Osteocyte (in vitro differentiated cells): ENCODE measurements around the gene EFHC2. TPM values are rescaled to one million over a fixed set of nuclear protein-coding genes. Genes with fewer than 3 reads are reported as not detected.

Source experiments
- DNase-seq: peaks from one replicate; pipeline ENCODE4 v3.0.0; 2021; ENCODE audit warnings: mixed read lengths; ENCODE audit not compliant: unreplicated experiment; ENCODE audit errors: extremely low spot score
- H3K27ac Mint-ChIP-seq: one replicate; pipeline ENCODE4 v1.8.0; 2021; ENCODE audit warnings: mild to moderate bottlenecking, mixed read lengths; ENCODE audit not compliant: unreplicated experiment
- H3K27me3 Mint-ChIP-seq: one replicate; pipeline ENCODE4 v1.8.0; 2021; ENCODE audit warnings: mixed read lengths; ENCODE audit not compliant: unreplicated experiment
- H3K36me3 Mint-ChIP-seq: one replicate; pipeline ENCODE4 v1.8.0; 2021; ENCODE audit warnings: mixed read lengths; ENCODE audit not compliant: unreplicated experiment
- H3K4me1 Mint-ChIP-seq: one replicate; pipeline ENCODE4 v1.8.0; 2021; ENCODE audit warnings: mixed read lengths; ENCODE audit not compliant: unreplicated experiment
- H3K4me3 Mint-ChIP-seq: one replicate; pipeline ENCODE4 v1.8.0; 2021; ENCODE audit warnings: mild to moderate bottlenecking, moderate library complexity, mixed read lengths; ENCODE audit not compliant: unreplicated experiment
- H3K9me3 Mint-ChIP-seq: one replicate; pipeline ENCODE4 v1.8.0; 2021; ENCODE audit warnings: mixed read lengths; ENCODE audit not compliant: unreplicated experiment
- CTCF ChIP-seq: fragments of 200-600 bp; sonication (generic); IDR thresholded peaks from 2 replicates; pipeline ENCODE4 v1.5.0; 2021; ENCODE audit warnings: antibody characterized with exemption, mild to moderate bottlenecking, moderate library complexity
- total RNA-seq: library from RNA; stranded (reverse); gene quantifications from 2 replicates; pipeline ENCODE4 v1.2.1, GENCODE V29; 2021

EFHC2 gene
- total RNA-seq, 1 donor from 2014 or later = not detected

- Mint-ChIP-seq H3K36me3 (no peaks in the 10 kb centered on the region), H3K4me1 (no peaks in the 10 kb centered on the region), H3K27me3 (no peaks in the 10 kb centered on the region), H3K9me3 (peaks cover 1% of the 10 kb centered on the region), H3K27ac (no peak overlapping the region), H3K4me3 (no peak overlapping the region)
- TF ChIP-seq CTCF = no peak
- no peak for DNase-seq
Measured at GRCh38 chrX:44152852-44153251, 190.6 kb downstream of the EFHC2 start.

GRCh38 chrX:44147130-44147529, 196.3 kb downstream of the EFHC2 start:
- H3K4me1 Mint-ChIP-seq = no peaks in the 10 kb centered on the region
- no peaks in the 10 kb centered on the region for H3K36me3 Mint-ChIP-seq
- TF ChIP-seq CTCF = no peak
- no peaks in the 10 kb centered on the region for H3K9me3 Mint-ChIP-seq
- H3K27ac Mint-ChIP-seq = no peak overlapping the region
- no peak overlapping the region for H3K4me3 Mint-ChIP-seq
- DNase-seq = no peak
- no peaks in the 10 kb centered on the region for H3K27me3 Mint-ChIP-seq

- Mint-ChIP-seq H3K36me3 (no peaks in the 10 kb centered on the region), H3K27ac (no peak overlapping the region), H3K4me3 (no peak overlapping the region), H3K9me3 (no peaks in the 10 kb centered on the region), H3K4me1 (no peaks in the 10 kb centered on the region), H3K27me3 (no peaks in the 10 kb centered on the region)
- no peak for TF ChIP-seq CTCF
- no peak for DNase-seq
Measured at GRCh38 chrX:44144177-44144945, 199.1 kb downstream of the EFHC2 start.

GRCh38 chrX:44143061-44143602, 200.3 kb downstream of the EFHC2 start:
- Mint-ChIP-seq H3K4me3 (no peak overlapping the region), H3K27ac (no peak overlapping the region), H3K36me3 (no peaks in the 10 kb centered on the region), H3K9me3 (peaks cover 10% of the 10 kb centered on the region), H3K4me1 (no peaks in the 10 kb centered on the region), H3K27me3 (no peaks in the 10 kb centered on the region)
- DNase-seq = no peak
- no peak for TF ChIP-seq CTCF

- Mint-ChIP-seq H3K27ac (no peak overlapping the region), H3K9me3 (no peaks in the 10 kb centered on the region), H3K36me3 (no peaks in the 10 kb centered on the region), H3K4me3 (no peak overlapping the region), H3K27me3 (no peaks in the 10 kb centered on the region), H3K4me1 (no peaks in the 10 kb centered on the region)
- no peak for TF ChIP-seq CTCF
- DNase-seq = no peak
Measured at GRCh38 chrX:44130189-44130588, 213.3 kb downstream of the EFHC2 start.
